Progenitor cell of endocrine pancreas (in vitro differentiated cells): Measurements from ENCODE around the gene CLEC11A. TPM values are rescaled to one million over a fixed set of nuclear protein-coding genes. Genes with fewer than 3 reads are reported as not detected.
A peak's percentile ranks its signal among the peaks of the same experiment; 100 is the strongest.
"Not testable (repeated sequence)": the region's sequence is repeated elsewhere in the genome, so short reads cannot be mapped to it uniquely, and the experiment has no call there.

Source experiments
- DNase-seq: peaks from one replicate; pipeline ENCODE4 v3.0.0; 2021; ENCODE audit warnings: low spot score; ENCODE audit not compliant: unreplicated experiment
- H3K27ac Mint-ChIP-seq: 2 replicates; pipeline ENCODE4 v1.8.0; 2021; ENCODE audit warnings: mild to moderate bottlenecking, moderate library complexity, mixed read lengths
- H3K27me3 Mint-ChIP-seq: 2 replicates; pipeline ENCODE4 v1.8.0; 2021; ENCODE audit warnings: mixed read lengths
- H3K36me3 Mint-ChIP-seq: 2 replicates; pipeline ENCODE4 v1.8.0; 2022; ENCODE audit warnings: mixed read lengths; ENCODE audit not compliant: insufficient read depth
- H3K4me1 Mint-ChIP-seq: 2 replicates; pipeline ENCODE4 v1.8.0; 2021; ENCODE audit warnings: low read depth, mixed read lengths
- H3K4me3 Mint-ChIP-seq: 2 replicates; pipeline ENCODE4 v1.8.0; 2021; ENCODE audit warnings: low read depth, mild to moderate bottlenecking, moderate library complexity, mixed read lengths
- H3K9me3 Mint-ChIP-seq: 2 replicates; pipeline ENCODE4 v1.8.0; 2021; ENCODE audit warnings: low read depth, mixed read lengths
- CTCF ChIP-seq: fragments of 200-600 bp; sonication (generic); IDR thresholded peaks from one replicate; pipeline ENCODE4 v1.5.0; 2021; ENCODE audit warnings: antibody characterized with exemption, mild to moderate bottlenecking; ENCODE audit not compliant: unreplicated experiment
- total RNA-seq: library from RNA; stranded (reverse); gene quantifications from 2 replicates; pipeline ENCODE4 v1.2.1, GENCODE V29; 2021

CLEC11A gene
- total RNA-seq, 1 donor from 2014 or later: 5.4 TPM

GRCh38 chr19:50759886-50760285 is 36.7 kb downstream of the CLEC11A start:
- peaks cover 27% of the 10 kb centered on the region for H3K27me3 Mint-ChIP-seq
- no peak for TF ChIP-seq CTCF
- H3K9me3 Mint-ChIP-seq: peaks cover 3% of the 10 kb centered on the region
- H3K4me3 Mint-ChIP-seq: no peak overlapping the region
- no peaks in the 10 kb centered on the region for H3K4me1 Mint-ChIP-seq
- H3K27ac Mint-ChIP-seq: no peak overlapping the region
- DNase-seq: no peak
- H3K36me3 Mint-ChIP-seq: no peaks in the 10 kb centered on the region

- not testable (repeated sequence) for H3K4me1 Mint-ChIP-seq
Observed at GRCh38 chr19:50761501-50761900, 38.3 kb downstream of the CLEC11A start.

GRCh38 chr19:50763521-50763920 is 40.4 kb downstream of the CLEC11A start:
- DNase-seq, H3K4me1 Mint-ChIP-seq, H3K9me3 Mint-ChIP-seq, H3K36me3 Mint-ChIP-seq, H3K4me3 Mint-ChIP-seq, H3K27ac Mint-ChIP-seq: not testable (repeated sequence)
- H3K27me3 Mint-ChIP-seq: peaks cover 22% of the 10 kb centered on the region

More at GRCh38 chr19:50761501-50761900, 38.3 kb downstream of the CLEC11A start:
- DNase-seq, H3K4me3 Mint-ChIP-seq, H3K27ac Mint-ChIP-seq, H3K36me3 Mint-ChIP-seq, H3K9me3 Mint-ChIP-seq: not testable (repeated sequence)
- peaks cover 22% of the 10 kb centered on the region for H3K27me3 Mint-ChIP-seq

- Mint-ChIP-seq H3K9me3 (peaks cover 3% of the 10 kb centered on the region), H3K4me1 (no peaks in the 10 kb centered on the region), H3K27me3 (peaks cover 20% of the 10 kb centered on the region), H3K36me3 (no peaks in the 10 kb centered on the region), H3K27ac (no peak overlapping the region), H3K4me3 (no peak overlapping the region)
- DNase-seq: no peak
- no peak for TF ChIP-seq CTCF
Observed at GRCh38 chr19:50764409-50764808, 41.2 kb downstream of the CLEC11A start.

- DNase-seq, H3K4me1 Mint-ChIP-seq, H3K27ac Mint-ChIP-seq, H3K4me3 Mint-ChIP-seq, H3K9me3 Mint-ChIP-seq, H3K36me3 Mint-ChIP-seq: not testable (repeated sequence)
- H3K27me3 Mint-ChIP-seq: peaks cover 22% of the 10 kb centered on the region
Observed at GRCh38 chr19:50766746-50767145, 43.6 kb downstream of the CLEC11A start.

DNA sequence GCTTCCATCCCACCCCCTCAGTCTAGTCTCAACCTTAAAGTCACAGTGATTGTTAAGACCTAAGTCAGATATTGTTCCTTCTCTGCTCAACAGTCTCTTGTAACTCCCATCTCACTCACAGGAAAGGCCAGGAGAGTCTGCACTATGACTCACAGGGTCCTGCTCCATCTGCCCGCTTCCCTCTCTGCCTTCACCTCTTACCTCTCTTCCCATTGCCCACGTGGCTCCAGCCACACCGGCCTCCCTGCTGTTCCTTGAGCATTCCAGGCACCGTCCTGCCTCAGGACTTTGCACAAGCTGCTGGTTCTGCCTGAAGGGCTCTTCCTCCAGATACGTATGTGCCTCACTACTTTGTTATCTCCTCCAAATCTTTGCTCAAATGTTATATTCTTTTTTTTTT is 44.1 kb downstream of the CLEC11A start:
- not testable (repeated sequence) for H3K4me3 Mint-ChIP-seq, H3K9me3 Mint-ChIP-seq, H3K4me1 Mint-ChIP-seq, H3K36me3 Mint-ChIP-seq, DNase-seq
- Mint-ChIP-seq H3K27ac (peak overlapping the region; percentile 15), H3K27me3 (peaks cover 22% of the 10 kb centered on the region)

DNA sequence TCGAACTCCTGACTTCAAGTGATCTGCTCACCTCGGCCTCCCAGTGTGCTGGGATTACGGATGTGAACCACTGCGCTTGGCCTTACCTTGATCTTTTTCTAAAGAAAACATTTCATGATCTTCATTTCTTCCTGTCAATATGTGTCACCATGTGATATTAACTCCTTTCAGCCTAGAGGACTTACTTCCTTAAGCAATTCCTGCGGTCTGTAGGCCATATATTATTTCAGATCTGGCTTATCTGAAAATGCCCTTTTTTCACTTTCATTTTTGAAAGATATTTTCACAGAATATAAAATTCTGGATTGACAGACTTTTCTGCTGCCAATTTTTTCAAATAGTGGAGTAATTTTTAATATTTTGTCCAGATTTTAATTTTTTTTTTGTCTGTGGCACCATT is 45.1 kb downstream of the CLEC11A start:
- no peak for TF ChIP-seq CTCF
- Mint-ChIP-seq H3K36me3 (no peaks in the 10 kb centered on the region), H3K27ac (no peak overlapping the region)

GRCh38 chr19:50770164-50770563 is 47.0 kb downstream of the CLEC11A start, which contains the start of gene GPR32:
Gene GPR32, plus strand, starts transcription at chr19:50770464. Its CDS starts 137 bp downstream, at chr19:50770601.
- not testable (repeated sequence) for DNase-seq, H3K9me3 Mint-ChIP-seq, H3K4me1 Mint-ChIP-seq, H3K36me3 Mint-ChIP-seq, H3K4me3 Mint-ChIP-seq, H3K27ac Mint-ChIP-seq
- peaks cover 32% of the 10 kb centered on the region for H3K27me3 Mint-ChIP-seq

More for the DNA sequence above, 45.1 kb downstream of the CLEC11A start:
- H3K27me3 Mint-ChIP-seq: peaks cover 22% of the 10 kb centered on the region
- no peak overlapping the region for H3K4me3 Mint-ChIP-seq
- H3K4me1 Mint-ChIP-seq: no peaks in the 10 kb centered on the region
- DNase-seq: no peak
- H3K9me3 Mint-ChIP-seq: no peaks in the 10 kb centered on the region
